HEK293 (cell line): Measurements from ENCODE around the gene SUSD6.

Experiments used
- CTCF ChIA-PET: fragments of 350-600 bp; formaldehyde crosslinking; extraction: SDS; loops from one replicate; lab custom pipeline; 2021; ENCODE audit warnings: antibody characterized with exemption; lab: Yijun Ruan, JAX
- POLR2A ChIA-PET: fragments of 300-600 bp; formaldehyde crosslinking; extraction: SDS; loops from one replicate; lab custom pipeline; 2020; ENCODE audit warnings: antibody characterized with exemption, inconsistent platforms; lab: Yijun Ruan, JAX
- H3K27ac ChIP-seq: fragments of 200-500 bp; sonication (Bioruptor generic); 2 replicates; pipeline ENCODE4 v1.5.1; 2014; ENCODE audit warnings: low read depth, low read length, control low read depth, inconsistent platforms; ENCODE audit errors: extremely low read depth
- H3K36me3 ChIP-seq, 2 experiments: fragments of 200-500 bp in 1 of 2; sonication (Bioruptor generic) in 1 of 2; 1 replicate in 1 of 2; 2 replicates in 1 of 2; pipeline ENCODE4 v1.5.1; 2014 to 2017; ENCODE audit warnings: inconsistent platforms in 2 of 2, low read length in 2 of 2; ENCODE audit not compliant: control insufficient read depth in 2 of 2, insufficient read depth in 1 of 2
- H3K4me1 ChIP-seq: fragments of 200-500 bp; sonication (Bioruptor generic); 2 replicates; pipeline ENCODE4 v1.5.1; 2014; ENCODE audit warnings: mild to moderate bottlenecking, low read length, inconsistent platforms; ENCODE audit not compliant: control insufficient read depth, insufficient read depth
- H3K4me3 ChIP-seq: 2 replicates; pipeline ENCODE4 v1.5.1; 2011; ENCODE audit warnings: low read depth, mild to moderate bottlenecking, control low read depth, low read length, moderate library complexity
- H3K9me3 ChIP-seq: fragments of 200-500 bp; sonication (Bioruptor generic); 2 replicates; pipeline ENCODE4 v1.5.1; 2014; ENCODE audit warnings: low read depth, low read length, inconsistent platforms; ENCODE audit not compliant: control insufficient read depth, insufficient read depth
- BCL11A ChIP-seq: fragments of 450-650 bp; formaldehyde crosslinking; IDR thresholded peaks from 2 replicates; pipeline ENCODE4 v1.5.1; 2016; ENCODE audit warnings: low read depth, missing biosample characterization, missing genetic modification characterization
- EGR2 ChIP-seq: fragments of 450-650 bp; formaldehyde crosslinking; IDR thresholded peaks from 2 replicates; pipeline ENCODE4 v1.5.1; 2016; ENCODE audit warnings: low read depth, missing biosample characterization, missing genetic modification characterization
- HIC1 ChIP-seq: fragments of 450-650 bp; formaldehyde crosslinking; IDR thresholded peaks from 2 replicates; pipeline ENCODE4 v1.5.1; 2016; ENCODE audit warnings: missing biosample characterization, missing genetic modification characterization
- HOXD13 ChIP-seq: sonication (generic); formaldehyde crosslinking; IDR thresholded peaks from 2 replicates; pipeline ENCODE4 v1.8.0; 2022; ENCODE audit warnings: missing genetic modification reagents, borderline replicate concordance
- KLF10 ChIP-seq: fragments of 450-650 bp; IDR thresholded peaks from 2 replicates; pipeline ENCODE4 v1.5.1; 2018; ENCODE audit warnings: missing biosample characterization, mild to moderate bottlenecking, missing genetic modification characterization
- MYNN ChIP-seq: fragments of 450-650 bp; formaldehyde crosslinking; IDR thresholded peaks from 2 replicates; pipeline ENCODE4 v1.5.1; 2016; ENCODE audit warnings: missing biosample characterization, missing genetic modification characterization, borderline replicate concordance
- PBX3 ChIP-seq: sonication (generic); formaldehyde crosslinking; IDR thresholded peaks from 2 replicates; pipeline ENCODE4 v1.8.1; 2022; ENCODE audit warnings: mild to moderate bottlenecking, moderate library complexity, missing genetic modification reagents
- PRDM6 ChIP-seq: fragments of 450-650 bp; formaldehyde crosslinking; IDR thresholded peaks from 2 replicates; pipeline ENCODE4 v1.5.1; 2017; ENCODE audit warnings: missing biosample characterization, missing genetic modification characterization
- SCRT2 ChIP-seq: fragments of 450-650 bp; formaldehyde crosslinking; IDR thresholded peaks from 2 replicates; pipeline ENCODE4 v1.5.1; 2016; ENCODE audit warnings: missing biosample characterization, missing genetic modification characterization
- SP7 ChIP-seq: fragments of 450-650 bp; formaldehyde crosslinking; IDR thresholded peaks from 2 replicates; pipeline ENCODE4 v1.5.1; 2016; ENCODE audit warnings: missing biosample characterization, missing genetic modification characterization
- TSHZ1 ChIP-seq: fragments of 450-650 bp; formaldehyde crosslinking; IDR thresholded peaks from 2 replicates; pipeline ENCODE4 v1.5.1; 2016; ENCODE audit warnings: missing biosample characterization, missing genetic modification characterization, borderline replicate concordance
- ZEB2 ChIP-seq: fragments of 450-650 bp; formaldehyde crosslinking; IDR thresholded peaks from 2 replicates; pipeline ENCODE4 v1.5.1; 2016; ENCODE audit warnings: missing biosample characterization, missing genetic modification characterization
- ZFP37 ChIP-seq: fragments of 450-650 bp; formaldehyde crosslinking; IDR thresholded peaks from 2 replicates; pipeline ENCODE4 v1.5.1; 2016; ENCODE audit warnings: missing biosample characterization, missing genetic modification characterization
- ZIC2 ChIP-seq: fragments of 450-650 bp; formaldehyde crosslinking; IDR thresholded peaks from 2 replicates; pipeline ENCODE4 v1.5.1; 2016; ENCODE audit warnings: missing biosample characterization, missing genetic modification characterization
- ZNF214 ChIP-seq: fragments of 450-650 bp; formaldehyde crosslinking; IDR thresholded peaks from 2 replicates; pipeline ENCODE4 v1.5.1; 2017; ENCODE audit warnings: missing biosample characterization, mild to moderate bottlenecking, missing genetic modification characterization, borderline replicate concordance
- ZNF362 ChIP-seq: fragments of 450-650 bp; formaldehyde crosslinking; IDR thresholded peaks from 2 replicates; pipeline ENCODE4 v1.5.1; 2016; ENCODE audit warnings: missing biosample characterization, missing genetic modification characterization
- ZNF426 ChIP-seq: fragments of 450-650 bp; formaldehyde crosslinking; IDR thresholded peaks from 2 replicates; pipeline ENCODE4 v1.5.1; 2017; ENCODE audit warnings: missing biosample characterization, missing genetic modification characterization, mild to moderate bottlenecking, inconsistent platforms, moderate library complexity
- ZNF501 ChIP-seq: fragments of 450-650 bp; formaldehyde crosslinking; IDR thresholded peaks from 2 replicates; pipeline ENCODE4 v1.5.1; 2016; ENCODE audit warnings: missing biosample characterization, missing genetic modification characterization
- ZNF560 ChIP-seq: fragments of 450-650 bp; formaldehyde crosslinking; IDR thresholded peaks from 2 replicates; pipeline ENCODE4 v1.5.1; 2017; ENCODE audit warnings: missing biosample characterization, missing genetic modification characterization, borderline replicate concordance
- ZNF626 ChIP-seq: fragments of 450-650 bp; sonication (Bioruptor Pico); formaldehyde crosslinking; IDR thresholded peaks from 2 replicates; pipeline ENCODE4 v1.5.1; 2018; ENCODE audit warnings: missing biosample characterization, missing genetic modification characterization, inconsistent platforms
- ZNF639 ChIP-seq: fragments of 450-650 bp; formaldehyde crosslinking; IDR thresholded peaks from 2 replicates; pipeline ENCODE4 v1.5.1; 2016; ENCODE audit warnings: missing biosample characterization, missing genetic modification characterization
- ZNF670 ChIP-seq: fragments of 450-650 bp; formaldehyde crosslinking; IDR thresholded peaks from 2 replicates; pipeline ENCODE4 v1.5.1; 2016; ENCODE audit warnings: missing biosample characterization, missing genetic modification characterization, low read depth
- ZNF76 ChIP-seq: fragments of 450-650 bp; formaldehyde crosslinking; IDR thresholded peaks from 2 replicates; pipeline ENCODE4; 2016; ENCODE audit warnings: low read depth, missing biosample characterization, missing genetic modification characterization, borderline replicate concordance
- ZNF777 ChIP-seq: fragments of 450-650 bp; formaldehyde crosslinking; IDR thresholded peaks from 2 replicates; pipeline ENCODE4 v1.5.1; 2017; ENCODE audit warnings: missing biosample characterization, missing genetic modification characterization, borderline replicate concordance
- ZNF792 ChIP-seq: fragments of 450-650 bp; formaldehyde crosslinking; IDR thresholded peaks from 2 replicates; pipeline ENCODE4 v1.5.1; 2016; ENCODE audit warnings: missing biosample characterization, missing genetic modification characterization

The SUSD6 gene

GRCh38 chr14:69632593-69633151 lies 21.3 kb downstream of the SUSD6 start (continued):
- no peak for TF ChIP-seq ZNF626
- no peak for TF ChIP-seq HIC1
- no peak for TF ChIP-seq SCRT2 (tag by site-specific recombination)
- no peak for TF ChIP-seq ZNF777 (tag by site-specific recombination)
- TF ChIP-seq TSHZ1 (tag by site-specific recombination), result no peak
- TF ChIP-seq ZNF792 (tag by site-specific recombination), result no peak
- no peak for TF ChIP-seq PBX3
- no peak for TF ChIP-seq SP7
- no peak for TF ChIP-seq ZNF501
- no peak for TF ChIP-seq MYNN (tag by site-specific recombination)

GRCh38 chr14:69633238-69633637 lies 21.8 kb downstream of the SUSD6 start:
- H3K4me1 ChIP-seq, result peaks cover 12% of the 10 kb centered on the region; the same call in 1 of the 2 replicates
- ChIA-PET CTCF (no interaction called here), POLR2A (no interaction called here)
- TF ChIP-seq ZEB2, result no peak
- TF ChIP-seq PRDM6, result no peak
- no peak for TF ChIP-seq BCL11A (tag by site-specific recombination)
- no peak for TF ChIP-seq ZNF639
- no peak for TF ChIP-seq EGR2 (tag by site-specific recombination)
- no peak for TF ChIP-seq ZNF670 (tag by site-specific recombination)
- no peak for TF ChIP-seq ZNF560 (tag by site-specific recombination)
- no peak for TF ChIP-seq ZNF214 (tag by site-specific recombination)
- TF ChIP-seq ZNF362 (tag by site-specific recombination), result no peak
- no peak for TF ChIP-seq ZFP37 (tag by site-specific recombination)
- TF ChIP-seq ZIC2, result no peak
- TF ChIP-seq KLF10, result no peak
- TF ChIP-seq ZNF76 (tag by site-specific recombination), result no peak
- no peak for TF ChIP-seq HOXD13 (CRISPR knock-in tag)
- TF ChIP-seq ZNF426, result no peak
- no peaks in the 10 kb centered on the region for H3K36me3 ChIP-seq
- H3K4me3 ChIP-seq, result no peak overlapping the region
- no peaks in the 10 kb centered on the region for H3K9me3 ChIP-seq
- H3K27ac ChIP-seq, result no peak overlapping the region
